LNCaP clone FGC (cell line): ENCODE measurements around the gene GTF2H4.
A peak's percentile ranks its signal among the peaks of the same experiment; 100 is the strongest.

ENCODE experiments used
- DNase-seq: peaks from one replicate; pipeline ENCODE4 v3.0.0-alpha.2; 2011; ENCODE audit warnings: low read depth
- H3K4me3 ChIP-seq: 2 replicates; pipeline ENCODE4 v1.5.1; 2011; ENCODE audit warnings: mild to moderate bottlenecking, low read depth, low read length, control low read depth
- TF ChIP-seq, protein P1 (sequence below): IDR thresholded peaks from 2 replicates; pipeline ENCODE4 v1.5.1; 2012; ENCODE audit warnings: mild to moderate bottlenecking; ENCODE audit not compliant: control insufficient read depth, insufficient read depth; ENCODE audit errors: extremely low read depth

Gene GTF2H4

GRCh38 chr6:30939473-30939872 is 31.5 kb downstream of the GTF2H4 start:
- peak; percentile 23 for DNase-seq
- TF ChIP-seq, protein P1, sequence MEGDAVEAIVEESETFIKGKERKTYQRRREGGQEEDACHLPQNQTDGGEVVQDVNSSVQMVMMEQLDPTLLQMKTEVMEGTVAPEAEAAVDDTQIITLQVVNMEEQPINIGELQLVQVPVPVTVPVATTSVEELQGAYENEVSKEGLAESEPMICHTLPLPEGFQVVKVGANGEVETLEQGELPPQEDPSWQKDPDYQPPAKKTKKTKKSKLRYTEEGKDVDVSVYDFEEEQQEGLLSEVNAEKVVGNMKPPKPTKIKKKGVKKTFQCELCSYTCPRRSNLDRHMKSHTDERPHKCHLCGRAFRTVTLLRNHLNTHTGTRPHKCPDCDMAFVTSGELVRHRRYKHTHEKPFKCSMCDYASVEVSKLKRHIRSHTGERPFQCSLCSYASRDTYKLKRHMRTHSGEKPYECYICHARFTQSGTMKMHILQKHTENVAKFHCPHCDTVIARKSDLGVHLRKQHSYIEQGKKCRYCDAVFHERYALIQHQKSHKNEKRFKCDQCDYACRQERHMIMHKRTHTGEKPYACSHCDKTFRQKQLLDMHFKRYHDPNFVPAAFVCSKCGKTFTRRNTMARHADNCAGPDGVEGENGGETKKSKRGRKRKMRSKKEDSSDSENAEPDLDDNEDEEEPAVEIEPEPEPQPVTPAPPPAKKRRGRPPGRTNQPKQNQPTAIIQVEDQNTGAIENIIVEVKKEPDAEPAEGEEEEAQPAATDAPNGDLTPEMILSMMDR = no peak
- H3K4me3 ChIP-seq = no peak overlapping the region

GRCh38 chr6:30940361-30940986 is 32.5 kb downstream of the GTF2H4 start, which contains the start of gene MUCL3:
Gene MUCL3 (plus strand): TSS chr6:30940973. CDS start chr6:30941000, 27 bp downstream.
- TF ChIP-seq, protein P1 = no peak
- no peak within 1 kb of the TSS for H3K4me3 ChIP-seq
- no peak for DNase-seq

- TF ChIP-seq, protein P1 = peak; percentile 52
- peak; percentile 47 for DNase-seq
- no peak overlapping the region for H3K4me3 ChIP-seq
These were observed 34.5 kb downstream of the GTF2H4 start for GRCh38 chr6:30942338-30943060.

GRCh38 chr6:30944051-30944450 is 36.0 kb downstream of the GTF2H4 start:
- H3K4me3 ChIP-seq = no peak overlapping the region
- TF ChIP-seq, protein P1 = no peak
- DNase-seq = no peak

GRCh38 chr6:30945281-30945680 is 37.3 kb downstream of the GTF2H4 start:
- TF ChIP-seq, protein P1 = no peak
- H3K4me3 ChIP-seq = no peak overlapping the region
- DNase-seq = no peak

DNA sequence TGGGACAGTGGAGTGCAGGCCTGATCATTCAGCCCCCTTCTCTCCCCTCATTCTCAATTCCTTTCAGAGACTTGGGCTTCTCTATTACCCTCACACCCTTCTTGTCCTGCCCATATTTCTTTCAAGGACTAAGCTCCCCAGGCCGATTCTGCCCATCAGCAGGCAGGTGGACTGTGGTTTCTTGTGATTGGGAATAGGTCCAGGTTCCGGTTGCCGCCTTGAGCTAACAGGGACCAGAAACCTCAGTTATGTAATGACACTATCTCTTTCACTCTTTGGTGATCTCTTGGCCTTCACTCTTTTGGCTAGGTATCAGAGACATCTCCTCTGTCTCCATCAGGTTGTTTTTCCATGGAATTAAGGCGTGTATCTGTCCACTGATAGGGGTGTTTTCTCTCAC is 39.2 kb downstream of the GTF2H4 start:
- no peak overlapping the region for H3K4me3 ChIP-seq
- no peak for DNase-seq
- TF ChIP-seq, protein P1 = no peak
